Measurements from ENCODE around the gene SSBP3. TPM values are rescaled to one million over a fixed set of nuclear protein-coding genes. Genes with fewer than 3 reads are reported as not detected.

The SSBP3 gene
- total RNA-seq, 2 donors from 2014 or later, result 40.3 to 56.3 TPM

GRCh38 chr1:54377040-54377691, 29.0 kb downstream of the SSBP3 start:
- H3K36me3 Mint-ChIP-seq (ENCODE audit: low read depth), result peaks cover 22% of the 10 kb centered on the region
- no peaks in the 10 kb centered on the region for H3K9me3 Mint-ChIP-seq
- peak overlapping the region; percentile 17 for H3K4me3 Mint-ChIP-seq
- H3K27ac Mint-ChIP-seq, result peak overlapping the region; percentile 42
- H3K27me3 Mint-ChIP-seq, result no peaks in the 10 kb centered on the region
- no peak for ATAC-seq (replicated peaks)
- H3K4me1 Mint-ChIP-seq, result peaks cover 30% of the 10 kb centered on the region

GRCh38 chr1:54376430-54377039, 29.7 kb downstream of the SSBP3 start:
- Mint-ChIP-seq H3K4me3 (peak overlapping the region; percentile 17), H3K27ac (peak overlapping the region; percentile 42), H3K36me3 (ENCODE audit: low read depth) (peaks cover 20% of the 10 kb centered on the region), H3K27me3 (no peaks in the 10 kb centered on the region), H3K9me3 (no peaks in the 10 kb centered on the region), H3K4me1 (peaks cover 31% of the 10 kb centered on the region)
- ATAC-seq (replicated peaks), result peak; percentile 86

GRCh38 chr1:54375712-54376429, 30.3 kb downstream of the SSBP3 start:
- Mint-ChIP-seq H3K27ac (peak overlapping the region; percentile 42), H3K36me3 (ENCODE audit: low read depth) (peaks cover 14% of the 10 kb centered on the region), H3K9me3 (no peaks in the 10 kb centered on the region), H3K4me1 (peaks cover 28% of the 10 kb centered on the region), H3K27me3 (no peaks in the 10 kb centered on the region), H3K4me3 (peak overlapping the region; percentile 17)
- ATAC-seq (replicated peaks), result no peak

- no peak for ATAC-seq (replicated peaks)
Observed at GRCh38 chr1:54375298-54375697, 30.9 kb downstream of the SSBP3 start.

GRCh38 chr1:54374766-54375165, 31.4 kb downstream of the SSBP3 start:
- H3K36me3 Mint-ChIP-seq (ENCODE audit: low read depth), result peaks cover 15% of the 10 kb centered on the region
- ATAC-seq (replicated peaks), result no peak
- H3K9me3 Mint-ChIP-seq, result no peaks in the 10 kb centered on the region
- H3K4me3 Mint-ChIP-seq, result no peak overlapping the region
- no peaks in the 10 kb centered on the region for H3K27me3 Mint-ChIP-seq
- peaks cover 28% of the 10 kb centered on the region for H3K4me1 Mint-ChIP-seq
- no peak overlapping the region for H3K27ac Mint-ChIP-seq

More at GRCh38 chr1:54375298-54375697, 30.9 kb downstream of the SSBP3 start:
- peaks cover 14% of the 10 kb centered on the region for H3K36me3 Mint-ChIP-seq (ENCODE audit: low read depth)
- H3K27me3 Mint-ChIP-seq, result no peaks in the 10 kb centered on the region
- no peak overlapping the region for H3K27ac Mint-ChIP-seq
- peaks cover 28% of the 10 kb centered on the region for H3K4me1 Mint-ChIP-seq
- no peak overlapping the region for H3K4me3 Mint-ChIP-seq
- no peaks in the 10 kb centered on the region for H3K9me3 Mint-ChIP-seq

GRCh38 chr1:54372978-54373377, 33.2 kb downstream of the SSBP3 start:
- Mint-ChIP-seq H3K27me3 (no peaks in the 10 kb centered on the region), H3K9me3 (no peaks in the 10 kb centered on the region), H3K36me3 (ENCODE audit: low read depth) (peaks cover 16% of the 10 kb centered on the region), H3K4me3 (no peak overlapping the region), H3K4me1 (peaks cover 28% of the 10 kb centered on the region), H3K27ac (peak overlapping the region; percentile 63)
- ATAC-seq (replicated peaks), result no peak

- ATAC-seq (replicated peaks), result no peak
- H3K4me1 Mint-ChIP-seq, result peaks cover 21% of the 10 kb centered on the region
- no peak overlapping the region for H3K4me3 Mint-ChIP-seq
Observed at GRCh38 chr1:54371942-54372275, 34.3 kb downstream of the SSBP3 start.

GRCh38 chr1:54371038-54371941, 34.9 kb downstream of the SSBP3 start:
- no peak overlapping the region for H3K4me3 Mint-ChIP-seq
- peaks cover 16% of the 10 kb centered on the region for H3K36me3 Mint-ChIP-seq (ENCODE audit: low read depth)
- ATAC-seq (replicated peaks), result no peak
- no peak overlapping the region for H3K27ac Mint-ChIP-seq
- H3K4me1 Mint-ChIP-seq, result peaks cover 15% of the 10 kb centered on the region
- H3K27me3 Mint-ChIP-seq, result no peaks in the 10 kb centered on the region
- no peaks in the 10 kb centered on the region for H3K9me3 Mint-ChIP-seq

More at GRCh38 chr1:54371942-54372275, 34.3 kb downstream of the SSBP3 start:
- Mint-ChIP-seq H3K27ac (no peak overlapping the region), H3K9me3 (no peaks in the 10 kb centered on the region), H3K36me3 (ENCODE audit: low read depth) (peaks cover 16% of the 10 kb centered on the region), H3K27me3 (no peaks in the 10 kb centered on the region)

- H3K27ac Mint-ChIP-seq, result no peak overlapping the region
- H3K4me3 Mint-ChIP-seq, result no peak overlapping the region
- ATAC-seq (replicated peaks), result no peak
- no peaks in the 10 kb centered on the region for H3K27me3 Mint-ChIP-seq
- peaks cover 11% of the 10 kb centered on the region for H3K4me1 Mint-ChIP-seq
- peaks cover 16% of the 10 kb centered on the region for H3K36me3 Mint-ChIP-seq (ENCODE audit: low read depth)
- no peaks in the 10 kb centered on the region for H3K9me3 Mint-ChIP-seq
Observed at GRCh38 chr1:54370287-54370989, 35.8 kb downstream of the SSBP3 start.

GRCh38 chr1:54367613-54368012, 38.6 kb downstream of the SSBP3 start:
- ATAC-seq (replicated peaks), result no peak
- H3K27me3 Mint-ChIP-seq, result no peaks in the 10 kb centered on the region
- H3K9me3 Mint-ChIP-seq, result no peaks in the 10 kb centered on the region
- H3K4me1 Mint-ChIP-seq, result peaks cover 14% of the 10 kb centered on the region
- no peak overlapping the region for H3K27ac Mint-ChIP-seq
- peaks cover 16% of the 10 kb centered on the region for H3K36me3 Mint-ChIP-seq (ENCODE audit: low read depth)
- H3K4me3 Mint-ChIP-seq, result no peak overlapping the region

GRCh38 chr1:54365847-54366246, 40.3 kb downstream of the SSBP3 start:
- Mint-ChIP-seq H3K4me1 (peaks cover 18% of the 10 kb centered on the region), H3K36me3 (ENCODE audit: low read depth) (peaks cover 16% of the 10 kb centered on the region), H3K4me3 (no peak overlapping the region), H3K9me3 (no peaks in the 10 kb centered on the region), H3K27ac (peak overlapping the region; percentile 17), H3K27me3 (no peaks in the 10 kb centered on the region)
- ATAC-seq (replicated peaks), result no peak

- Mint-ChIP-seq H3K9me3 (no peaks in the 10 kb centered on the region), H3K27me3 (no peaks in the 10 kb centered on the region), H3K27ac (peak overlapping the region; percentile 17), H3K4me1 (peaks cover 18% of the 10 kb centered on the region), H3K36me3 (ENCODE audit: low read depth) (peaks cover 12% of the 10 kb centered on the region), H3K4me3 (no peak overlapping the region)
- no peak for ATAC-seq (replicated peaks)
Observed at GRCh38 chr1:54365398-54365797, 40.8 kb downstream of the SSBP3 start.

GRCh38 chr1:54364995-54365394, 41.2 kb downstream of the SSBP3 start:
- no peak overlapping the region for H3K4me3 Mint-ChIP-seq
- no peak overlapping the region for H3K27ac Mint-ChIP-seq
- peaks cover 8% of the 10 kb centered on the region for H3K36me3 Mint-ChIP-seq (ENCODE audit: low read depth)
- H3K9me3 Mint-ChIP-seq, result no peaks in the 10 kb centered on the region
- H3K27me3 Mint-ChIP-seq, result no peaks in the 10 kb centered on the region
- ATAC-seq (replicated peaks), result no peak
- H3K4me1 Mint-ChIP-seq, result peaks cover 22% of the 10 kb centered on the region

GRCh38 chr1:54364582-54364981, 41.6 kb downstream of the SSBP3 start:
- Mint-ChIP-seq H3K4me1 (peaks cover 26% of the 10 kb centered on the region), H3K27ac (no peak overlapping the region), H3K27me3 (no peaks in the 10 kb centered on the region), H3K4me3 (no peak overlapping the region), H3K9me3 (no peaks in the 10 kb centered on the region), H3K36me3 (ENCODE audit: low read depth) (peaks cover 4% of the 10 kb centered on the region)
- ATAC-seq (replicated peaks), result no peak

Data from activated T-helper 17 cell treated with anti-CD3 and anti-CD28 coated beads, Interleukin-2, amount 50 U/mL, for 72 hours (primary cell).